ENCODE measurements around the gene SYNGAP1. TPM values are rescaled to one million over a fixed set of nuclear protein-coding genes. Genes with fewer than 3 reads are reported as not detected.

The SYNGAP1 gene
- total RNA-seq, 1 experiment from 2014 or later: 1.9 TPM

GRCh38 chr6:33426590-33427511 is 7.0 kb downstream of the SYNGAP1 start:
- DNase-seq (no peak), ATAC-seq (no peak)
- Histone ChIP-seq H4K20me1 (ENCODE audit: low read length) (no peaks in the 10 kb centered on the region), H3K36me3 (ENCODE audit: low read depth, low read length) (no peaks in the 10 kb centered on the region), H3K9me2 (replicated peaks; ENCODE audit: low read length) (no peaks in the 10 kb centered on the region), H3K4me2 (ENCODE audit: low read length) (peak overlapping the region; percentile 94), H3K27me3 (ENCODE audit: low read length) (no peaks in the 10 kb centered on the region), H3K79me2 (ENCODE audit: low read length) (no peaks in the 10 kb centered on the region), H3K27ac (ENCODE audit: low read length) (no peak overlapping the region), H3F3A (ENCODE audit: low read length, unreplicated experiment) (no peaks in the 10 kb centered on the region), H3K4me3 (ENCODE audit: low read length) (peak overlapping the region; percentile 75), H2AFZ (ENCODE audit: low read length) (peak overlapping the region; percentile 77), H3K9me3 (ENCODE audit: low read length) (no peaks in the 10 kb centered on the region), H3K9ac (ENCODE audit: low read length) (peak overlapping the region; percentile 71; the same call in 1 of the 2 replicates), H3K4me1 (ENCODE audit: insufficient read depth, low read length) (peaks cover 23% of the 10 kb centered on the region)
- TSS peak; percentile 59 for BruUV-seq (replicated peaks)
- POLR2A ChIA-PET (ENCODE audit: unreplicated experiment): interaction anchor here (0.6 kb wide), 2 partner anchors 51 to 110 kb away, joined by 5 to 17 read pairs; no protein-coding TSS in a partner anchor
- intact Hi-C loops (cut with micrococcal nuclease): no loop called here
- CTCF ChIA-PET: interaction anchor here (0.6 to 1.3 kb wide), 3 partner anchors 18 to 159 kb away, joined by 3 to 6 read pairs (median 4); partner anchors contain the start of gene ZBTB22
- TF ChIP-seq EZH2 (IDR thresholded peaks at IDR 0.05; ENCODE audit: low read length, unreplicated experiment): no peak
- no peak for TF ChIP-seq CTCF (conservative IDR thresholded peaks at IDR 0.05; ENCODE audit: low read depth, low read length)
- TF ChIP-seq EZH2phosphoT487 (IDR thresholded peaks at IDR 0.05; ENCODE audit: borderline replicate concordance, low read length): no peak

- ATAC-seq (peak; percentile 14), DNase-seq (peak; percentile 18)
- H3K79me2 ChIP-seq (ENCODE audit: low read length): no peaks in the 10 kb centered on the region
- ChIA-PET CTCF (no interaction called here), POLR2A (ENCODE audit: unreplicated experiment) (no interaction called here)
- no peaks in the 10 kb centered on the region for H3K9me2 ChIP-seq (replicated peaks; ENCODE audit: low read length)
- no peak overlapping the region for H3K27ac ChIP-seq (ENCODE audit: low read length)
- TF ChIP-seq EZH2phosphoT487 (IDR thresholded peaks at IDR 0.05; ENCODE audit: borderline replicate concordance, low read length) (no peak), CTCF (conservative IDR thresholded peaks at IDR 0.05; ENCODE audit: low read depth, low read length) (peak; percentile 22; the same call in 1 of the 2 replicates)
- H3K9ac ChIP-seq (ENCODE audit: low read length): no peak overlapping the region; the same call in 1 of the 2 replicates
- no peaks in the 10 kb centered on the region for H3K27me3 ChIP-seq (ENCODE audit: low read length)
- intact Hi-C loops (cut with micrococcal nuclease): no loop called here
- H2AFZ ChIP-seq (ENCODE audit: low read length): peak overlapping the region; percentile 77
- peak overlapping the region; percentile 75 for H3K4me3 ChIP-seq (ENCODE audit: low read length)
- no peaks in the 10 kb centered on the region for H4K20me1 ChIP-seq (ENCODE audit: low read length)
- H3K4me2 ChIP-seq (ENCODE audit: low read length): peak overlapping the region; percentile 94
- H3K36me3 ChIP-seq (ENCODE audit: low read depth, low read length): no peaks in the 10 kb centered on the region
- H3K4me1 ChIP-seq (ENCODE audit: insufficient read depth, low read length): peaks cover 23% of the 10 kb centered on the region
- no peaks in the 10 kb centered on the region for H3F3A ChIP-seq (ENCODE audit: low read length, unreplicated experiment)
- BruUV-seq (replicated peaks): no TSS peak
- H3K9me3 ChIP-seq (ENCODE audit: low read length): no peaks in the 10 kb centered on the region
These were observed 7.8 kb downstream of the SYNGAP1 start for GRCh38 chr6:33427585-33428223.
